ENCODE measurements around the gene VASP. TPM values are rescaled to one million over a fixed set of nuclear protein-coding genes. Genes with fewer than 3 reads are reported as not detected.

The VASP gene
- total and polyA plus RNA-seq, 2 of the 13 experiments (the other 11 are each of a cell fraction or from before 2014, with no cell fraction given), result 41.8 to 67.1 TPM

- 54% methylated on average over 8 of the region's 8 CpGs for WGBS (ENCODE audit: low lambda C conversion rate)
- Histone ChIP-seq H3K9me3 (ENCODE audit: low read length) (no peaks in the 10 kb centered on the region), H3K27me3 (ENCODE audit: control insufficient read depth in 1 of 2, insufficient read depth in 2 of 2, low read length in 2 of 2) (no peaks in the 10 kb centered on the region; a peak in 1 of 5 replicates), H3K4me2 (ENCODE audit: low read depth, low read length) (no peak overlapping the region), H3K4me3 (replicated peaks in 1 of 3; ENCODE audit: insufficient read depth in 1 of 3, low read depth in 2 of 3, low read length in 3 of 3) (no peak overlapping the region), H3K27ac (ENCODE audit: extremely low read length, insufficient read depth, low read length) (no peak overlapping the region), H2AFZ (ENCODE audit: low read length) (no peak overlapping the region), H3K79me2 (ENCODE audit: insufficient read depth, low read length) (no peaks in the 10 kb centered on the region), H3K4me1 (ENCODE audit: insufficient read depth, low read length) (peaks cover 52% of the 10 kb centered on the region), H3K36me3 (replicated peaks in 1 of 2; ENCODE audit: control insufficient read depth in 1 of 2, insufficient read depth in 2 of 2, low read length in 2 of 2) (no peaks in the 10 kb centered on the region), H4K20me1 (ENCODE audit: insufficient read depth, low read length) (no peaks in the 10 kb centered on the region), H3K9ac (ENCODE audit: insufficient read depth, low read depth, low read length) (no peak overlapping the region)
- no peak for ATAC-seq
- intact Hi-C loops (cut with micrococcal nuclease; ENCODE audit: unreplicated experiment), result no loop called here
- no TSS peak for BruUV-seq (replicated peaks)
- ChIA-PET POLR2A (no interaction called here), CTCF (ENCODE audit: low intra/inter-chr PET ratio, low total read pairs) (no interaction called here)
- in situ Hi-C loops (cut with HindIII; ENCODE audit: extremely low pct_ligation_motif_present, low pct_unique_long_range_greater_than_20kb), result no loop called here
- FAIRE-seq, result no peak
- no peak for DNase-seq (ENCODE audit: low spot score)
- TF ChIP-seq CREB1 (IDR thresholded peaks at IDR 0.05) (0 out of 2 replicates have a peak, but pooled peaks have one; percentile 11), CREB1 (CRISPR knock-in tag; IDR thresholded peaks at IDR 0.05) (no peak), SNAPC4 (CRISPR knock-in tag; IDR thresholded peaks at IDR 0.05) (no peak), ATF7 (IDR thresholded peaks at IDR 0.05) (peak; percentile 92), ATF7 (CRISPR knock-in tag; IDR thresholded peaks at IDR 0.05) (no peak), TERF1 (CRISPR knock-in tag; IDR thresholded peaks at IDR 0.05) (no peak)
These were observed 6.2 kb upstream of the VASP start for GRCh38 chr19:45500918-45501729.
